Measurements from ENCODE around the gene EGR1. TPM values are rescaled to one million over a fixed set of nuclear protein-coding genes. Genes with fewer than 3 reads are reported as not detected.

EGR1 gene
- total and polyA plus RNA-seq, 2 donors (not counting 1 experiment from before 2014, with no cell fraction given), result 13.7 to 212 TPM

DNA sequence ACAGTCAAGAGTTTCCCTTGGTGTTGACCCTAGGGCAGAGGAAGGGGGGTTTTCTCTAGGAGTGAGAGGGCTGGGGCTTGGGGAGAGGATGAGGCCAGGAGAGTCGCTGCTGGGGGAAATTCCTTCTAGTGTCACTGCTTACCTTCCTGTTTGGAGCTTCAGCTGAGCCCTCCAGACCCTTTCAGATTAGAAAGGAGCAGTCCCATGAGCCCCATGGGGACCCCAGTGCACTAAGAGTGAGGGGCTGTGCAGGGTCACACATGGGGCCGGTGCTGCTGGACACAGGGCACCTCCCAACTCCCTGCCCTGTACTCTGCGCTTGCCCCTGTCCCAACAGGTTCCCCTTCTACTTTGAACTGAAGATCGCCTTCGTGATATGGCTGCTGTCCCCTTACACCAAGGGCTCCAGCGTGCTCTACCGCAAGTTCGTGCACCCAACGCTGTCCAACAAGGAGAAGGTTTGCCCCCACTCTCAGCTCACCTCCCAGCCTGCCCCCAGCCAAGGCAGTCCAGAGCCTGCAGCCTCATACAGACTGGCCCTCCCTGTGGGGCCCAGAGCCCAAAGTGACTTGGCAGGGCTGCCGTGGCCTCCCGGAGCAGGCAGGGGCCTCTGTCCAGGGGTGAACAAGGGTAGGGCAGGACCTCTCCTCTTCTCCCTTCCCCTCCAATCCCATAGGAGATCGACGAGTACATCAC lies 21.1 kb upstream of the EGR1 start:
- H3K79me2 ChIP-seq (ENCODE audit: control insufficient read depth, insufficient read depth, low read length), result no peaks in the 10 kb centered on the region
- H3K27ac ChIP-seq (ENCODE audit: low read length in 2 of 2), result no peak overlapping the region
- H3K9me3 Mint-ChIP-seq (ENCODE audit: insufficient read depth), result no peaks in the 10 kb centered on the region
- TF ChIP-seq CTCF (IDR thresholded peaks at IDR 0.05), result no peak
- no peak for TF ChIP-seq EZH2 (IDR thresholded peaks at IDR 0.05; ENCODE audit: borderline replicate concordance, insufficient read depth, low read depth, low read length, poor library complexity, severe bottlenecking)
- ATAC-seq (ENCODE audit: low read depth) (no peak), DNase-seq (no peak)
- H3K27me3 Mint-ChIP-seq, result peaks cover 4% of the 10 kb centered on the region
- H3K4me1 Mint-ChIP-seq, result peaks cover 5% of the 10 kb centered on the region
- no peaks in the 10 kb centered on the region for H3K36me3 ChIP-seq (replicated peaks in 1 of 2; ENCODE audit: control extremely low read depth in 1 of 2, control insufficient read depth in 1 of 2, extremely low read depth in 1 of 2, insufficient read depth in 2 of 2, low read length in 1 of 2)
- ChIA-PET CTCF (interaction anchor here (1.3 to 1.4 kb wide), 2 partner anchors 40 to 59 kb away, joined by 3 to 10 read pairs; no protein-coding TSS in a partner anchor), POLR2A (no interaction called here)
- WGBS (ENCODE audit: insufficient coverage), result 97% methylated on average over 11 of the region's 13 CpGs
- H3K9ac ChIP-seq (ENCODE audit: low read length), result no peak overlapping the region
- H3K4me2 ChIP-seq (replicated peaks; ENCODE audit: low read depth, low read length, poor library complexity, severe bottlenecking), result no peak overlapping the region
- H4K20me1 ChIP-seq (ENCODE audit: control insufficient read depth, insufficient read depth, low read length, poor library complexity, severe bottlenecking), result no peaks in the 10 kb centered on the region
- no peak overlapping the region for H3K4me3 ChIP-seq (ENCODE audit: control extremely low read depth in 1 of 5, extremely low read depth in 1 of 5, insufficient read depth in 1 of 5, low read depth in 2 of 5, low read length in 4 of 5)
- intact Hi-C loops (cut with micrococcal nuclease), result no loop called here
- no peak overlapping the region for H3K27ac Mint-ChIP-seq
- H3K4me1 ChIP-seq (ENCODE audit: control insufficient read depth in 2 of 2, insufficient read depth in 2 of 2, low read length in 2 of 2), result peaks cover 4 to 5% of the 10 kb centered on the region in 2 donors
- no peak overlapping the region for H3K4me3 Mint-ChIP-seq
- H3K27me3 ChIP-seq (replicated peaks in 1 of 4; ENCODE audit: control extremely low read depth in 1 of 4, control insufficient read depth in 3 of 4, insufficient read depth in 4 of 4, low read length in 3 of 4), result peaks cover 0 to 9% (median 2%) of the 10 kb centered on the region in 4 experiments
- H2AFZ ChIP-seq (ENCODE audit: insufficient read depth, low read depth, low read length, poor library complexity, severe bottlenecking), result no peak overlapping the region
- no peaks in the 10 kb centered on the region for H3K9me3 ChIP-seq (ENCODE audit: control extremely low read depth in 1 of 3, control insufficient read depth in 2 of 3, insufficient read depth in 1 of 3, low read length in 2 of 3)

DNA sequence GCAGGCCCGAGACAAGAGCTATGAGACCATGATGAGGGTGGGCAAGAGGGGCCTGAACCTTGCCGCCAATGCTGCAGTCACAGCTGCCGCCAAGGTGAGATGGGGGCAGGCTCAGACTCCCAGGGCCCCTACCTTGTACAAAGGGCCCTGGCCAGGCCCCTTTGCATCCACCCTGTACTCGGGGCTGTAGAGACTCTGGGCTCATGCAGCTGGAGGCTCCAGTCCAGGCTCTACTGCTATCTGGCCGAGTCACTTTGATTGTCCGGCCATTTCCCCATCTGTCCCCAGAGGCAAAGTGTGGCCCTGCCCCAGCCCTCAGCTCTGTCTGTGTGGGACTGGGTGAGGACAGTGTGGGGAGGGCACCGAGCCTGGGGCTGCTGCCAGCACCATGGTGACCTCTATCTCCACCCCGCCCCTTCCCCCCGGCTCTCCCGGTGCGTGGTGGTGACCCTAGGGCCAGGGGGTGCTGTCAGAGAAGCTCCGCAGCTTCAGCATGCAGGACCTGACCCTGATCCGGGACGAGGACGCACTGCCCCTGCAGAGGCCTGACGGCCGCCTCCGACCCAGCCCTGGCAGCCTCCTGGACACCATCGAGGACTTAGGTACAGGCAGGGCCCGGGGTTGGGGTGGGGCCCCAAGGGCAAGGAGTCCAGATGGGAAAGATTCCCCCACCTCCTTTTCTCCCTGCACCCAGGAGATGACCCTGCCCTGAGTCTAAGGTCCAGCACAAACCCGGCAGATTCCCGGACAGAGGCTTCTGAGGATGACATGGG lies 20.3 kb upstream of the EGR1 start:
- peaks cover 2% of the 10 kb centered on the region for H3K4me1 Mint-ChIP-seq
- H3K27me3 Mint-ChIP-seq, result peaks cover 4% of the 10 kb centered on the region
- TF ChIP-seq CTCF (IDR thresholded peaks at IDR 0.05), result no peak
- TF ChIP-seq EZH2 (IDR thresholded peaks at IDR 0.05; ENCODE audit: borderline replicate concordance, insufficient read depth, low read depth, low read length, poor library complexity, severe bottlenecking), result no peak
- peaks cover 0 to 4% of the 10 kb centered on the region in 2 donors for H3K4me1 ChIP-seq (ENCODE audit: control insufficient read depth in 2 of 2, insufficient read depth in 2 of 2, low read length in 2 of 2)
- DNase-seq (no peak), ATAC-seq (ENCODE audit: low read depth) (no peak)
- H3K36me3 ChIP-seq (replicated peaks in 1 of 2; ENCODE audit: control extremely low read depth in 1 of 2, control insufficient read depth in 1 of 2, extremely low read depth in 1 of 2, insufficient read depth in 2 of 2, low read length in 1 of 2), result no peaks in the 10 kb centered on the region
- no peaks in the 10 kb centered on the region for H3K79me2 ChIP-seq (ENCODE audit: control insufficient read depth, insufficient read depth, low read length)
- H3K4me2 ChIP-seq (replicated peaks; ENCODE audit: low read depth, low read length, poor library complexity, severe bottlenecking), result no peak overlapping the region
- H2AFZ ChIP-seq (ENCODE audit: insufficient read depth, low read depth, low read length, poor library complexity, severe bottlenecking), result no peak overlapping the region
- intact Hi-C loops (cut with micrococcal nuclease), result no loop called here
- no peak overlapping the region for H3K4me3 Mint-ChIP-seq
- ChIA-PET CTCF (interaction anchor here (1.3 to 1.4 kb wide), 2 partner anchors 40 to 59 kb away, joined by 3 to 10 read pairs; no protein-coding TSS in a partner anchor), POLR2A (no interaction called here)
- H3K27ac ChIP-seq (ENCODE audit: low read length in 2 of 2), result no peak overlapping the region
- peaks cover 0 to 3% (median 0%) of the 10 kb centered on the region in 4 experiments for H3K27me3 ChIP-seq (replicated peaks in 1 of 4; ENCODE audit: control extremely low read depth in 1 of 4, control insufficient read depth in 3 of 4, insufficient read depth in 4 of 4, low read length in 3 of 4)
- H3K27ac Mint-ChIP-seq, result no peak overlapping the region
- WGBS (ENCODE audit: insufficient coverage), result 95% methylated on average over 21 of the region's 22 CpGs
- no peaks in the 10 kb centered on the region for H3K9me3 ChIP-seq (ENCODE audit: control extremely low read depth in 1 of 3, control insufficient read depth in 2 of 3, insufficient read depth in 1 of 3, low read length in 2 of 3)
- no peak overlapping the region for H3K9ac ChIP-seq (ENCODE audit: low read length)
- no peaks in the 10 kb centered on the region for H4K20me1 ChIP-seq (ENCODE audit: control insufficient read depth, insufficient read depth, low read length, poor library complexity, severe bottlenecking)
- no peaks in the 10 kb centered on the region for H3K9me3 Mint-ChIP-seq (ENCODE audit: insufficient read depth)
- H3K4me3 ChIP-seq (ENCODE audit: control extremely low read depth in 1 of 5, extremely low read depth in 1 of 5, insufficient read depth in 1 of 5, low read depth in 2 of 5, low read length in 4 of 5), result no peak overlapping the region

All from B cell (primary cell).